K562 (cell line): Measurements from ENCODE around the gene BRAT1. TPM values are rescaled to one million over a fixed set of nuclear protein-coding genes. Genes with fewer than 3 reads are reported as not detected.
A peak's percentile ranks its signal among the peaks of the same experiment; 100 is the strongest.

Experiments used
- ATAC-seq: fragments of 200-7000 bp; cut with Tn5 transposase; 3 replicates; pipeline ENCODE4 v1.9.1; 2020; ENCODE audit warnings: moderate library complexity
- BruUV-seq: library from RNA; stranded (reverse); fragments of 400-500 nt; replicated peaks from 2 replicates; lab custom pipeline; 2021; lab: Mats Ljungman, UMichigan
- CTCF ChIA-PET: fragments of 300-600 bp; formaldehyde crosslinking; extraction: SDS; loops from one replicate; lab custom pipeline; 2021; ENCODE audit warnings: low intra/inter-chr PET ratio; lab: Yijun Ruan, JAX
- POLR2A ChIA-PET: fragments of 300-600, 350-650 bp; sonication (Branson Sonifier 250); formaldehyde crosslinking; extraction: SDS; loops from one replicate; lab custom pipeline; 2021; ENCODE audit warnings: antibody characterized with exemption, inconsistent platforms; lab: Yijun Ruan, JAX
- DNase-seq, 4 experiments: peaks; one replicate each; pipeline versions ENCODE4 v3.0.0 to v3.0.0-alpha.2; 2011 to 2018; ENCODE audit warnings: low spot score in 3 of 4, mixed read lengths in 3 of 4; ENCODE audit errors: extremely low read depth in 1 of 4
- FAIRE-seq: peaks from 2 replicates; lab custom pipeline; 2011; peaks lifted over from hg19 to GRCh38; lab: Jason Lieb, UNC
- H2AFZ ChIP-seq: 2 replicates; pipeline ENCODE4 v1.6.0; 2011; ENCODE audit warnings: low read depth, low read length, control low read depth, inconsistent platforms
- H3K27ac ChIP-seq: fragments of 200-600 bp; 3 replicates; pipeline ENCODE4 v1.8.0; 2011; ENCODE audit warnings: low read depth, mild to moderate bottlenecking, control low read depth, inconsistent platforms, low read length, moderate library complexity, mixed read lengths; ENCODE audit errors: extremely low read depth
- H3K27me3 ChIP-seq, 2 experiments: fragments of 300-600 bp in 1 of 2; 2 replicates in 1 of 2; 3 replicates in 1 of 2; pipeline versions ENCODE4 v1.6.0 to v1.8.0; 2011; ENCODE audit warnings: inconsistent platforms in 2 of 2, low read length in 2 of 2, mild to moderate bottlenecking in 1 of 2, mixed read lengths in 1 of 2, moderate library complexity in 1 of 2; ENCODE audit not compliant: control insufficient read depth in 2 of 2, insufficient read depth in 2 of 2
- H3K36me3 ChIP-seq: fragments of 300-600 bp; 3 replicates; pipeline ENCODE4 v1.8.0; 2011; ENCODE audit warnings: mild to moderate bottlenecking, low read length, inconsistent platforms; ENCODE audit not compliant: control insufficient read depth, insufficient read depth
- H3K4me1 ChIP-seq, 2 experiments: fragments of 200-600 bp in 1 of 2; replicated peaks in 1 of 2; 2 replicates in 1 of 2; 3 replicates in 1 of 2; pipeline versions ENCODE4 v1.5.1 to v1.8.0; 2011; ENCODE audit warnings: inconsistent platforms in 2 of 2, low read length in 2 of 2, mild to moderate bottlenecking in 1 of 2, mixed read lengths in 1 of 2, moderate library complexity in 1 of 2; ENCODE audit not compliant: control insufficient read depth in 2 of 2, insufficient read depth in 2 of 2
- H3K4me2 ChIP-seq: 2 replicates; pipeline ENCODE4 v1.6.1; 2011; ENCODE audit warnings: low read length, control low read depth, inconsistent platforms, mixed read lengths; ENCODE audit not compliant: insufficient read depth
- H3K4me3 ChIP-seq: fragments of 200-600 bp; sonication (generic), shearing (Covaris generic); 2 replicates; pipeline ENCODE4 v1.5.1; 2016; ENCODE audit warnings: control low read depth, inconsistent platforms
- H3K79me2 ChIP-seq: fragments of 200-600 bp; 3 replicates; pipeline ENCODE4 v1.8.0; 2011; ENCODE audit warnings: low read length, inconsistent platforms; ENCODE audit not compliant: control insufficient read depth, insufficient read depth
- H3K9ac ChIP-seq, 2 experiments: 2 replicates each; pipeline versions ENCODE4 v1.6.0 to v1.6.1; 2011; ENCODE audit warnings: low read depth in 2 of 2, low read length in 2 of 2, control low read depth in 1 of 2, inconsistent platforms in 1 of 2, mild to moderate bottlenecking in 1 of 2, mixed read lengths in 1 of 2; ENCODE audit not compliant: insufficient read depth in 1 of 2
- H3K9me1 ChIP-seq: one replicate; pipeline ENCODE4 v1.6.0; 2011; ENCODE audit warnings: inconsistent platforms, mild to moderate bottlenecking, low read length, moderate library complexity; ENCODE audit not compliant: control insufficient read depth, insufficient read depth
- H3K9me3 ChIP-seq: replicated peaks from 2 replicates; pipeline ENCODE4 v1.5.1; 2011; ENCODE audit warnings: low read depth, low read length, inconsistent platforms; ENCODE audit not compliant: control insufficient read depth, insufficient read depth
- H4K20me1 ChIP-seq: replicated peaks from 2 replicates; pipeline ENCODE4 v1.6.1; 2011; ENCODE audit warnings: low read length, inconsistent platforms, mixed read lengths; ENCODE audit not compliant: control insufficient read depth, insufficient read depth
- CBFA2T2 ChIP-seq: fragments of 450-650 bp; conservative IDR thresholded peaks from 2 replicates; pipeline ENCODE4 v1.6.1; 2017; ENCODE audit warnings: mild to moderate bottlenecking
- CEBPB ChIP-seq: fragments of 450-650 bp; IDR thresholded peaks from 2 replicates; pipeline ENCODE4 v1.6.1; 2016; ENCODE audit warnings: missing genetic modification characterization, missing compliant biosample characterization
- E2F3 ChIP-seq: fragments of 250-450 bp; sonication (Bioruptor Pico); IDR thresholded peaks from 2 replicates; pipeline ENCODE4 v1.4.0; 2020; ENCODE audit warnings: mild to moderate bottlenecking
- ESRRB ChIP-seq: fragments of 250-450 bp; sonication (Bioruptor Pico); IDR thresholded peaks from 2 replicates; pipeline ENCODE4 v1.5.0; 2020; ENCODE audit warnings: mild to moderate bottlenecking, moderate library complexity, borderline replicate concordance
- PPARD ChIP-seq: fragments of 250-450 bp; sonication (Bioruptor Pico); IDR thresholded peaks from 2 replicates; pipeline ENCODE4 v1.8.0; 2022; ENCODE audit warnings: inconsistent platforms, mild to moderate bottlenecking, moderate library complexity
- RBM22 ChIP-seq: fragments of 200-400 bp; formaldehyde crosslinking; IDR thresholded peaks from 2 replicates; pipeline ENCODE4 v1.6.1; 2018; ENCODE audit warnings: low read length, low read depth; ENCODE audit not compliant: poor library complexity, severe bottlenecking
- SMAD3 ChIP-seq: fragments of 450-650 bp; formaldehyde crosslinking; conservative IDR thresholded peaks from 2 replicates; pipeline ENCODE4 v1.4.0; 2020; ENCODE audit warnings: mild to moderate bottlenecking
- XRCC4 ChIP-seq: IDR thresholded peaks from one replicate; pipeline ENCODE4 v1.6.1; 2011; ENCODE audit not compliant: insufficient read depth, insufficient read length; ENCODE audit errors: extremely low read depth
- ZNF41 ChIP-seq: fragments of 250-450 bp; sonication (Bioruptor Pico); conservative IDR thresholded peaks from 2 replicates; pipeline ENCODE4 v1.4.0; 2020; ENCODE audit warnings: mild to moderate bottlenecking
- ZNF445 ChIP-seq: fragments of 250-450 bp; sonication (Bioruptor Pico); IDR thresholded peaks from 2 replicates; pipeline ENCODE4 v1.4.0; 2020; ENCODE audit warnings: low read depth, mild to moderate bottlenecking, moderate library complexity
- ZNF586 ChIP-seq: fragments of 450-650 bp; formaldehyde crosslinking; conservative IDR thresholded peaks from 2 replicates; pipeline ENCODE4 v1.4.0; 2020; ENCODE audit warnings: mild to moderate bottlenecking, moderate library complexity
- ZNF75A ChIP-seq: fragments of 450-650 bp; formaldehyde crosslinking; IDR thresholded peaks from 2 replicates; pipeline ENCODE4 v1.4.0; 2020; ENCODE audit warnings: mild to moderate bottlenecking
- WGBS: fragments of 100-300 bp; shearing (Covaris generic); methylation state at CpG from one replicate; pipeline ENCODE4 v1.1.6; 2016; ENCODE audit warnings: low coverage, mixed read lengths; ENCODE audit not compliant: insufficient coverage; ENCODE audit errors: missing lambda C conversion rate; 5-methylcytosine and 5-hydroxymethylcytosine counted together
- in situ Hi-C: fragments of 300-500 bp; cut with MboI; formaldehyde crosslinking; loops from 4 replicates; pipeline ENCODE4 v1.15.0; 2018; ENCODE audit warnings: inconsistent platforms, mixed read lengths
- intact Hi-C: fragments of 100-400 bp; cut with micrococcal nuclease; formaldehyde crosslinking; loops from 2 replicates; pipeline ENCODE4 v1.14.2; 2022
- polyA plus RNA-seq, 8 experiments: library from polyadenylated mRNA; depleted of rRNA in 4 of 8; stranded (reverse) in 5 of 8; unstranded in 3 of 8; fragments of >200 nt; fragmentation: Nextera tagmentation in 2 of 8; fragmentation: Illumina TruSeq in 1 of 8; extraction: Ambion mirVana in 2 of 8; extraction: Trizol in 1 of 8; gene quantifications; 2 replicates each; pipeline versions ENCODE4 v1.2.1 to v1.2.3, GENCODE V29; 2011 to 2014; ENCODE audit warnings: inconsistent platforms in 1 of 8, missing spikeins in 1 of 8
- total RNA-seq, 7 experiments: library from RNA; depleted of rRNA in 6 of 7; stranded (reverse); fragments of >200 nt in 6 of 7; fragmentation: Illumina TruSeq in 2 of 7; extraction: Trizol in 2 of 7; gene quantifications; 2 replicates each; pipeline versions ENCODE4 v1.2.1 to v1.2.3, GENCODE V29; 2011 to 2021; ENCODE audit warnings: low replicate concordance in 1 of 7

The BRAT1 gene
- total and polyA plus RNA-seq, 9 of the 15 experiments (the other 6 are each of a cell fraction or from before 2014, with no cell fraction given) = 0.13 to 49.6 (median 10.5) TPM

DNA sequence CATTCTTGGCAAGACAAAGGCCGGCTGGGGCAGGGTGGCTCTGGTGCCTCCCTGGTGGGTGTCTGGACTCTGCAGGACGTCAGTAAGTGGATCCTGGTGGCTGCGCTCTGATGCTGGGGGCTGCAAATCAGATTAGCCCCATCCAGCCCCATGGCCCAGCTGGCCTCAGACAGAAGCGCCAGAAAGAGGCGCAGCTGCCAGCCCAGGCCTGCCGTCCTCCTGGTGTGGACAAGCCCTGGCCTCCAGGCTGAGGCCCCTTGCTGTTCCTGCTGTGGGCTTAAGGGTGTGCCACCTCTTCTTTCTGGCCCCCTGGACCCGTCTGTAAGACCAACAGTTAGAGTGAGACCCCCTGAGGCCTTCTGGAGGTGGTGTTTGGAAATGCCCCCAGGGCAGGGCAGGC lies 41.6 kb downstream of the BRAT1 start:
- FAIRE-seq (no peak), ATAC-seq (no peak), DNase-seq (no peak)
- 1% methylated on average over 7 of the region's 7 CpGs for WGBS
- no TSS peak for BruUV-seq
- H3K27ac ChIP-seq = no peak overlapping the region
- no peak overlapping the region for H3K4me3 ChIP-seq
- peak overlapping the region in 1 of 2 experiments; percentile 28; a peak in 1 of 4 replicates for H3K9ac ChIP-seq
- in situ Hi-C loops = no loop called here
- no peak overlapping the region for H2AFZ ChIP-seq
- no peaks in the 10 kb centered on the region for H3K9me1 ChIP-seq
- no peak for TF ChIP-seq RBM22
- TF ChIP-seq PPARD (CRISPR knock-in tag) = no peak
- TF ChIP-seq ZNF586 (CRISPR knock-in tag) = no peak
- TF ChIP-seq ZNF75A (CRISPR knock-in tag) = no peak
- TF ChIP-seq CBFA2T2 = no peak
- no peak for TF ChIP-seq E2F3 (CRISPR knock-in tag)
- TF ChIP-seq CEBPB (tag) = no peak
- no peak for TF ChIP-seq ZNF41 (CRISPR knock-in tag)
- no peak for TF ChIP-seq ZNF445 (CRISPR knock-in tag)
- TF ChIP-seq ESRRB (CRISPR knock-in tag) = no peak
- TF ChIP-seq SMAD3 (CRISPR knock-in tag) = no peak
- TF ChIP-seq XRCC4 = no peak
- no peaks in the 10 kb centered on the region for H3K79me2 ChIP-seq
- no peaks in the 10 kb centered on the region for H3K9me3 ChIP-seq
- no peaks in the 10 kb centered on the region; the same call in 1 of the 2 replicates for H4K20me1 ChIP-seq
- no peak overlapping the region for H3K4me2 ChIP-seq
- intact Hi-C loops = no loop called here
- peaks cover 0 to 28% of the 10 kb centered on the region in 2 experiments; a peak in 2 of 5 replicates for H3K27me3 ChIP-seq
- CTCF ChIA-PET = no interaction called here
- H3K4me1 ChIP-seq = peaks cover 4 to 69% of the 10 kb centered on the region in 2 experiments; a peak in 4 of 5 replicates
- H3K36me3 ChIP-seq = no peaks in the 10 kb centered on the region
- POLR2A ChIA-PET = no interaction called here
